ES-I3 (cell line): ENCODE data around the gene TBX20.
"Not testable (repeated sequence)": the region's sequence is repeated elsewhere in the genome, so short reads cannot be mapped to it uniquely, and the experiment has no call there.

Experiments used
- H3K36me3 ChIP-seq: 2 replicates; pipeline ENCODE4 v1.6.1; 2013; ENCODE audit warnings: mild to moderate bottlenecking, low read length, control low read depth, moderate library complexity; ENCODE audit not compliant: insufficient read depth
- H3K4me1 ChIP-seq: 2 replicates; pipeline ENCODE4 v1.6.1; 2013; ENCODE audit warnings: mild to moderate bottlenecking, control low read depth, low read length; ENCODE audit not compliant: insufficient read depth
- H3K9ac ChIP-seq: 2 replicates; pipeline ENCODE4 v1.6.1; 2013; ENCODE audit warnings: low read depth, mild to moderate bottlenecking, low read length, moderate library complexity
- H3K9me3 ChIP-seq: 2 replicates; pipeline ENCODE4 v1.6.1; 2013; ENCODE audit warnings: mild to moderate bottlenecking, low read length, moderate library complexity; ENCODE audit not compliant: control insufficient read depth, insufficient read depth

The TBX20 gene

GRCh38 chr7:35216033-35216432 lies 37.9 kb downstream of the TBX20 start:
- not testable (repeated sequence) for H3K9me3 ChIP-seq, H3K4me1 ChIP-seq, H3K9ac ChIP-seq, H3K36me3 ChIP-seq

- H3K9me3 ChIP-seq, H3K36me3 ChIP-seq, H3K9ac ChIP-seq, H3K4me1 ChIP-seq: not testable (repeated sequence)
These were observed 38.8 kb downstream of the TBX20 start for GRCh38 chr7:35215063-35215462.

GRCh38 chr7:35206924-35207323 lies 47.0 kb downstream of the TBX20 start:
- H3K9me3 ChIP-seq, H3K36me3 ChIP-seq, H3K9ac ChIP-seq, H3K4me1 ChIP-seq: not testable (repeated sequence)

GRCh38 chr7:35204850-35205249 lies 49.0 kb downstream of the TBX20 start:
- not testable (repeated sequence) for H3K36me3 ChIP-seq, H3K4me1 ChIP-seq, H3K9ac ChIP-seq, H3K9me3 ChIP-seq

- H3K9me3 ChIP-seq, H3K4me1 ChIP-seq: not testable (repeated sequence)
These were observed 49.9 kb downstream of the TBX20 start for GRCh38 chr7:35204031-35204430.

GRCh38 chr7:35202353-35202752 lies 51.5 kb downstream of the TBX20 start:
- H3K9me3 ChIP-seq, H3K4me1 ChIP-seq, H3K9ac ChIP-seq, H3K36me3 ChIP-seq: not testable (repeated sequence)

More at GRCh38 chr7:35204031-35204430, 49.9 kb downstream of the TBX20 start:
- not testable (repeated sequence) for H3K9ac ChIP-seq, H3K36me3 ChIP-seq

- not testable (repeated sequence) for H3K9me3 ChIP-seq, H3K4me1 ChIP-seq, H3K9ac ChIP-seq, H3K36me3 ChIP-seq
These were observed 53.7 kb downstream of the TBX20 start for GRCh38 chr7:35200170-35200569.

- not testable (repeated sequence) for H3K4me1 ChIP-seq, H3K36me3 ChIP-seq, H3K9ac ChIP-seq, H3K9me3 ChIP-seq
These were observed 55.3 kb downstream of the TBX20 start for GRCh38 chr7:35198370-35199140.

GRCh38 chr7:35191571-35191970 lies 62.3 kb downstream of the TBX20 start:
- H3K9me3 ChIP-seq, H3K36me3 ChIP-seq, H3K9ac ChIP-seq, H3K4me1 ChIP-seq: not testable (repeated sequence)

GRCh38 chr7:35190146-35190773 lies 63.6 kb downstream of the TBX20 start:
- H3K4me1 ChIP-seq, H3K36me3 ChIP-seq, H3K9me3 ChIP-seq, H3K9ac ChIP-seq: not testable (repeated sequence)

GRCh38 chr7:35186751-35187150 lies 67.1 kb downstream of the TBX20 start:
- H3K36me3 ChIP-seq, H3K9me3 ChIP-seq, H3K4me1 ChIP-seq: not testable (repeated sequence)
- peak overlapping the region; percentile 58; the same call in 1 of the 2 replicates for H3K9ac ChIP-seq

GRCh38 chr7:35185908-35186731 lies 67.8 kb downstream of the TBX20 start:
- Histone ChIP-seq H3K4me1 (no peaks in the 10 kb centered on the region), H3K9ac (peak overlapping the region; percentile 58; the same call in 1 of the 2 replicates), H3K9me3 (no peaks in the 10 kb centered on the region), H3K36me3 (no peaks in the 10 kb centered on the region)

GRCh38 chr7:35185578-35185907 lies 68.4 kb downstream of the TBX20 start:
- H3K4me1 ChIP-seq, H3K9me3 ChIP-seq, H3K36me3 ChIP-seq: not testable (repeated sequence)
- peak overlapping the region; percentile 58; the same call in 1 of the 2 replicates for H3K9ac ChIP-seq

GRCh38 chr7:35184961-35185360 lies 68.9 kb downstream of the TBX20 start:
- not testable (repeated sequence) for H3K4me1 ChIP-seq, H3K9ac ChIP-seq, H3K36me3 ChIP-seq, H3K9me3 ChIP-seq
